ENCODE results near the gene VPS45. TPM values are rescaled to one million over a fixed set of nuclear protein-coding genes. Genes with fewer than 3 reads are reported as not detected.

VPS45 gene
- total and polyA plus RNA-seq, 2 of the 4 experiments (the other 2 are of a cell fraction), result 32.4 to 33.3 TPM

DNA sequence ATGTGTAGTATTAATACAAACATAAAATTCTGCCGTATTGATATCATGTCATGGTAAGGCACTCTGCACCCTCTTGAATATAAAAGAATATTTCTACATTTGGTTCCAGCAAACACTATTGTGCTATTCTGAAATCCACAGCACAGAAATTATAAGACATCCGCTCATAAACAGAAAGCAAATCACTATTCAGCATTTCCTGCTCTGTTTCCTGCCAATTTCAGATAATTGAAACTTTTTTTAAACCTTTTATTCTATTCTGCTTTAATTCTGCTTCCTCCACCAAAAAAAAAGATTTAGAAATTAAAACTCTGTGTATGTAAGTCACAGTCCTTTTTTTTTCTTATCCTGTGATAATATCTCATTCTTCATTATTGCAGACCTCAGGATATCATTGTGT is 42.5 kb downstream of the VPS45 start:
- no peak overlapping the region for H2BK5ac ChIP-seq (ENCODE audit: low read depth, low read length, poor library complexity, severe bottlenecking)
- H2AFZ ChIP-seq (replicated peaks; ENCODE audit: low read length, poor library complexity), result no peak overlapping the region
- no peak overlapping the region for H3K56ac ChIP-seq (ENCODE audit: extremely low read depth, insufficient read depth, low read length)
- no peak overlapping the region for H2AK5ac ChIP-seq (ENCODE audit: low read depth, low read length)
- no peak overlapping the region for H2BK120ac ChIP-seq (ENCODE audit: low read depth, low read length)
- no peak overlapping the region for H3K14ac ChIP-seq (replicated peaks; ENCODE audit: low read depth, low read length)
- no peak overlapping the region for H3K4ac ChIP-seq (ENCODE audit: low read depth, low read length)
- intact Hi-C loops (cut with micrococcal nuclease) (no loop called here), dilution Hi-C loops (cut with HindIII; ENCODE audit: low sequenced_read_pairs, unreplicated experiment) (no loop called here), in situ Hi-C loops (cut with MboI; ENCODE audit: low sequenced_read_pairs) (no loop called here)
- no peak overlapping the region for H3K18ac ChIP-seq (ENCODE audit: low read depth, low read length)
- no peak overlapping the region for H3K4me3 ChIP-seq (ENCODE audit: insufficient read depth, low read depth, low read length)
- H4K20me1 ChIP-seq (ENCODE audit: insufficient read depth, low read length), result no peaks in the 10 kb centered on the region
- no peak for TF ChIP-seq RAD21 (IDR thresholded peaks at IDR 0.05; ENCODE audit: low read length)
- TF ChIP-seq RCOR1 (IDR thresholded peaks at IDR 0.05; ENCODE audit: insufficient replicate concordance, low read length), result no peak
- H3K9me1 ChIP-seq (ENCODE audit: insufficient read depth, low read length), result 0 out of 2 replicates have a peak, but pooled peaks cover 3% of the 10 kb centered on the region
- H3K36me3 ChIP-seq (ENCODE audit: control insufficient read depth, insufficient read depth, low read length), result peaks cover 5% of the 10 kb centered on the region
- POLR2A ChIA-PET (ENCODE audit: unreplicated experiment), result no interaction called here
- no peak overlapping the region for H3K4me2 ChIP-seq (ENCODE audit: low read depth, low read length)
- DNase-seq (no peak), ATAC-seq (ENCODE audit: low read depth) (no peak)
- no peak overlapping the region for H3K27ac ChIP-seq (ENCODE audit: insufficient read depth, low read length)
- 100% methylated on average over 1 of the region's 2 CpGs; no CpG with 5 or more reads in 1 of the 2 experiments for WGBS, 2 experiments (ENCODE audit: extremely low coverage in 2 of 2, insufficient read length in 1 of 2)
- no peak overlapping the region for H3K9ac ChIP-seq (ENCODE audit: low read depth, low read length)
- CTCF ChIA-PET, result interaction anchor here (0.6 kb wide), 1 partner anchor 36 kb away, joined by 3 read pairs; no protein-coding TSS in a partner anchor
- no peaks in the 10 kb centered on the region for H3K27me3 ChIP-seq (ENCODE audit: control insufficient read depth, insufficient read depth, low read length)
- H4K5ac ChIP-seq (ENCODE audit: low read depth, low read length), result no peak overlapping the region
- H3K23ac ChIP-seq (ENCODE audit: low read depth, low read length), result no peak overlapping the region
- H3K4me1 ChIP-seq (ENCODE audit: control insufficient read depth, insufficient read depth, low read length), result no peaks in the 10 kb centered on the region
- no TSS peak for BruUV-seq (replicated peaks)
- no peak overlapping the region for H2BK15ac ChIP-seq (ENCODE audit: low read depth, low read length)
- H4K8ac ChIP-seq (ENCODE audit: low read depth in 2 of 2, low read length in 2 of 2), result no peak overlapping the region
- no peak overlapping the region for H4K91ac ChIP-seq (ENCODE audit: insufficient read depth, low read depth, low read length)
- no peak overlapping the region for H2BK20ac ChIP-seq (ENCODE audit: low read depth, low read length)
- no peak overlapping the region for H2AK9ac ChIP-seq (replicated peaks; ENCODE audit: low read depth, low read length, poor library complexity)
- H3K79me1 ChIP-seq (ENCODE audit: low read depth in 1 of 2, low read length in 2 of 2), result no peaks in the 10 kb centered on the region; a peak in 1 of 4 replicates
- H3K9me3 ChIP-seq (ENCODE audit: control insufficient read depth, insufficient read depth, low read length), result peaks cover 3% of the 10 kb centered on the region
